Esophagus muscularis mucosa (tissue), 4 donors: ENCODE data around the gene PROSER3.

Experiments used
- CTCF ChIP-seq, 3 experiments: fragments of 200-600 bp in 2 of 3; fragments of 450-650 bp in 1 of 3; sonication (generic) in 2 of 3; IDR thresholded peaks; one replicate each; pipeline ENCODE4 v1.5.1; 2017 to 2019; ENCODE audit warnings: antibody characterized with exemption in 3 of 3, mild to moderate bottlenecking in 2 of 3, moderate library complexity in 1 of 3
- EP300 ChIP-seq: sonication (generic); formaldehyde crosslinking; IDR thresholded peaks from one replicate; pipeline ENCODE4 v1.6.1; 2017; ENCODE audit warnings: antibody characterized with exemption
- POLR2A ChIP-seq: fragments of 450-650 bp; IDR thresholded peaks from one replicate; pipeline ENCODE4 v1.6.1; 2017; ENCODE audit warnings: antibody characterized with exemption, moderate library complexity, mild to moderate bottlenecking, low read depth
- POLR2AphosphoS5 ChIP-seq, 2 donors: sonication (generic); formaldehyde crosslinking; IDR thresholded peaks; one replicate each; pipeline ENCODE4 v1.6.1; 2017; ENCODE audit warnings: antibody characterized with exemption in 2 of 2

DNA sequence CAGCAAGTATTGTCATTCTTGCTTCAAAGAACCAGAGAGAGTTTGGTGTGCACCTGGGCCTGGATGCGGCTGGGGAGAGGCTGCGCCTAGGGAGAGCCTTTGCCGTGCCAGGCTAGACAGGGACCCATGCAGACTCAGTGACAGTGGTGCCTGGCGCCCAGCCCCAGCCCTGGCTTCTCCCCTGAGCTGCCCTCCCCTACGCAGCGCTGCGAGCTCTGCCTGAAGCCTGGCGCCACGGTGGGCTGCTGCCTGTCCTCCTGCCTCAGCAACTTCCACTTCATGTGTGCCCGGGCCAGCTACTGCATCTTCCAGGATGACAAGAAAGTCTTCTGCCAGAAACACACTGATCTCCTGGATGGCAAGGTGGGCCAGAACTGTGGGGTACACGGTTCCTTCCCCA is 28.2 kb upstream of the PROSER3 start:
- TF ChIP-seq CTCF (IDR thresholded peaks at IDR 0.05) (no peak), POLR2AphosphoS5 (IDR thresholded peaks at IDR 0.05) (no peak), POLR2A (no peak), EP300 (no peak)
